Chondrocyte (in vitro differentiated cells): ENCODE data around the gene TSPAN18. TPM values are rescaled to one million over a fixed set of nuclear protein-coding genes. Genes with fewer than 3 reads are reported as not detected.

ENCODE experiments used
- DNase-seq: peaks from one replicate; pipeline ENCODE4 v3.0.0; 2021; ENCODE audit warnings: mixed read lengths, low spot score
- H3K27ac Mint-ChIP-seq: one replicate; pipeline ENCODE4 v1.8.0; 2021; ENCODE audit warnings: mild to moderate bottlenecking, moderate library complexity, mixed read lengths; ENCODE audit not compliant: unreplicated experiment
- H3K27me3 Mint-ChIP-seq: 2 replicates; pipeline ENCODE4 v1.8.0; 2021; ENCODE audit warnings: low read depth, mixed read lengths
- H3K36me3 Mint-ChIP-seq: 2 replicates; pipeline ENCODE4 v1.8.0; 2021; ENCODE audit warnings: low read depth, mixed read lengths
- H3K4me1 Mint-ChIP-seq: 2 replicates; pipeline ENCODE4 v1.8.0; 2021; ENCODE audit warnings: low read depth, mild to moderate bottlenecking, mixed read lengths
- H3K4me3 Mint-ChIP-seq: one replicate; pipeline ENCODE4 v1.8.0; 2021; ENCODE audit warnings: mild to moderate bottlenecking, moderate library complexity, mixed read lengths; ENCODE audit not compliant: unreplicated experiment
- H3K9me3 Mint-ChIP-seq: 2 replicates; pipeline ENCODE4 v1.8.0; 2021; ENCODE audit warnings: low read depth, mixed read lengths
- total RNA-seq: library from RNA; stranded (reverse); gene quantifications from 3 replicates; pipeline ENCODE4 v1.2.1, GENCODE V29; 2021
- TF ChIP-seq, protein P1 (sequence below): fragments of 200-600 bp; sonication (generic); IDR thresholded peaks from 2 replicates; pipeline ENCODE4 v1.5.0; 2021; ENCODE audit warnings: antibody characterized with exemption, mild to moderate bottlenecking, moderate library complexity

The TSPAN18 gene
- total RNA-seq, 1 donor from 2014 or later = 4.0 TPM

DNA sequence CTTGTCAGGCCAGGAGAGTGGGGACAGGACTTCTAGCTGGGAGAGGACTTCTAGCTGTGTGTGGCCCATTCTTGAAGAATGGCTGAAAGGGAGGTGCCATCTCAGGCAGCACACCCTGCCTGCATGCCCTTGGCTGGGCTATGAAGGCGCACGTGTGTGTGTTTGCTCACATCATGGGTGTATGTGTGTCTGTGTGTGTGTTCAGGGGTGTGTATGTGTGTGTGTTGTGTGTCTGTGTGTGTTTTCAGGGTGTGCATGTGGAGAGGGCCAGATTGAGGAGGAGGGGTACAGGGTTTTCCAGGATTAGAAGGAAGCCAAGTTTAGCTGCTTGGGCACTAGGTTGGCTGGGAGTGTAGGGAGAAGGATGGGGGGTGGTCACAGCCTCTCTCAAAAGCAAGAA lies 207.3 kb downstream of the TSPAN18 start:
- DNase-seq = no peak
- no peak overlapping the region for H3K27ac Mint-ChIP-seq
- TF ChIP-seq, protein P1, sequence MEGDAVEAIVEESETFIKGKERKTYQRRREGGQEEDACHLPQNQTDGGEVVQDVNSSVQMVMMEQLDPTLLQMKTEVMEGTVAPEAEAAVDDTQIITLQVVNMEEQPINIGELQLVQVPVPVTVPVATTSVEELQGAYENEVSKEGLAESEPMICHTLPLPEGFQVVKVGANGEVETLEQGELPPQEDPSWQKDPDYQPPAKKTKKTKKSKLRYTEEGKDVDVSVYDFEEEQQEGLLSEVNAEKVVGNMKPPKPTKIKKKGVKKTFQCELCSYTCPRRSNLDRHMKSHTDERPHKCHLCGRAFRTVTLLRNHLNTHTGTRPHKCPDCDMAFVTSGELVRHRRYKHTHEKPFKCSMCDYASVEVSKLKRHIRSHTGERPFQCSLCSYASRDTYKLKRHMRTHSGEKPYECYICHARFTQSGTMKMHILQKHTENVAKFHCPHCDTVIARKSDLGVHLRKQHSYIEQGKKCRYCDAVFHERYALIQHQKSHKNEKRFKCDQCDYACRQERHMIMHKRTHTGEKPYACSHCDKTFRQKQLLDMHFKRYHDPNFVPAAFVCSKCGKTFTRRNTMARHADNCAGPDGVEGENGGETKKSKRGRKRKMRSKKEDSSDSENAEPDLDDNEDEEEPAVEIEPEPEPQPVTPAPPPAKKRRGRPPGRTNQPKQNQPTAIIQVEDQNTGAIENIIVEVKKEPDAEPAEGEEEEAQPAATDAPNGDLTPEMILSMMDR = no peak
- peaks cover 9% of the 10 kb centered on the region for H3K36me3 Mint-ChIP-seq
- no peak overlapping the region for H3K4me3 Mint-ChIP-seq
- no peaks in the 10 kb centered on the region for H3K27me3 Mint-ChIP-seq
- H3K4me1 Mint-ChIP-seq = no peaks in the 10 kb centered on the region
- no peaks in the 10 kb centered on the region for H3K9me3 Mint-ChIP-seq

DNA sequence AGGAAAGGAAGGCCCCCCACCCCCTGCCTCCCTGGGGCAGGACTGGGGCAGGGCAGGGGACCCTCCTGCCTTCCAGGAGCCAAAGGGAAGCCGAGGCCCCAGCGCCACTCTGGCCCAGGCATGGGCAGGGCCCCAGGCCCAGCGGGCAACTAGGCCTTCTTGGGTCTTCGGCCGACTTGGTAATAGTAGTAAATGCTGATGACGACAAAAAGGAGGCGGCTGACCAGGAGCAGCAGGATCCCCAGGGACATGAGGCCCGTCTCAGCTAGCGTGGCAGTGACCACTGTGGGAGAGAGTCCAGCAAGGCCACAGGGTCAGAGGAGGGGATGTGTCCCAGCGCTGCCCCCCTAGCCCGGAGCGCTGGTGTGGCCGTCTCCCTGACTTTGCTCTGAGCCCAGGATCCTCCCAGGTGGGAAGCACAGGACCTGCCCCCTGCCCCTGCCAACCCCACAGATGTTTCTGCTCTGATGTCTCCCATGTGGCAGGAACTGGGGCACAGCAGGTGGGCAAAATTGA lies 208.0 kb downstream of the TSPAN18 start:
- H3K4me1 Mint-ChIP-seq = no peaks in the 10 kb centered on the region
- TF ChIP-seq, protein P1 = no peak

DNA sequence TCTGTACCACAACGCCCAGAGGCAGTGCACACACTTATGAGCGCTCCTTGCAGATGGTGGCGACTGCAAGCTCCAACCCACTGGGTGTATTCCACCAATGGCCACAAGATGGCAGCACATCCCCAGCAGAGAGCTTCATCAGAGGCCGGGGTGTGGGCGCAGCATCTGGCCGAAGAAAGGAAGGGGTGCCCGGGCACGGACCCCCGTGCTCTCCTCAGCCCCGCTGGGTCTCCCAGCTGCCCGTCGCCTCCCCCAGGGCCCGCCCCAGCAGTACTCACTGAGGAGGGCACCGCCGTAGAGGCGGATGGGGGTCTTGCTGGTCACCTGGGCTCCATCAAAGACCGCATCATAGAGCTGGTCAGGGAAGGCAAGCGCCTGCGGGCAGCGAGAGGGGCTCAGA lies 209.8 kb downstream of the TSPAN18 start:
- TF ChIP-seq, protein P1 = peak; percentile 85
- Mint-ChIP-seq H3K9me3 (no peaks in the 10 kb centered on the region), H3K4me1 (no peaks in the 10 kb centered on the region), H3K4me3 (no peak overlapping the region), H3K27ac (no peak overlapping the region), H3K27me3 (no peaks in the 10 kb centered on the region), H3K36me3 (peaks cover 9% of the 10 kb centered on the region)
- DNase-seq = no peak

More for the DNA sequence above, 208.0 kb downstream of the TSPAN18 start:
- Mint-ChIP-seq H3K27me3 (no peaks in the 10 kb centered on the region), H3K4me3 (no peak overlapping the region), H3K9me3 (no peaks in the 10 kb centered on the region), H3K27ac (no peak overlapping the region), H3K36me3 (peaks cover 9% of the 10 kb centered on the region)
- DNase-seq = no peak

DNA sequence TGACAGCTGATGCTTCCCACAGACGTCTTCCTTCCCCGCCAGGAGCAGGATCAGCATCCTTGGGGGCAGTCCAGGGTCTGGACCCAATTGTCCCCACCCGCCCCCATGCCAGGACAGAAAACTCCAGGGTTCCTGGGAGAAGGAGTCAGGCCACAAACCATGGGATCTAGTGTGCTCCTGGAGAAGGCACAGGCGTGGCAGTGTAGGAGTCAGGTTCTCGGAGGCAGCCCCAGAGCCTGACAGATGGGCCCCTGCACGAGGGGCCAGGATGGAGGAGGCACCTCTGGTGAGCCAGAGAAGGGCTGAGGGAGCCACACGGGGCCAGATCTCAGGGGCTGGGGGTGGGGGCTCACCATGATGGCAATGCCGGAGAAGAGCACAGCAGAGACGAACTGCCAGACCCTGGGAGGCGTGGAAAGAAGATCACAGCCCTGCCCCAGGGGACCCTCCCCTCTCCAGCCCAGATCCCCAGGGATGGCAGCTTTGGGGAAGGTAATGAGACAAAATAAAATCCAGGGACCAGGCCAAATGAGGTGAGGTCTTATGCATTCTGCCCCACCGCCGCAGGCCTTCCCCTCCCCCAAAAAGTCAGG lies 210.3 kb downstream of the TSPAN18 start:
- peaks cover 3% of the 10 kb centered on the region for H3K4me1 Mint-ChIP-seq
- no peak for DNase-seq

DNA sequence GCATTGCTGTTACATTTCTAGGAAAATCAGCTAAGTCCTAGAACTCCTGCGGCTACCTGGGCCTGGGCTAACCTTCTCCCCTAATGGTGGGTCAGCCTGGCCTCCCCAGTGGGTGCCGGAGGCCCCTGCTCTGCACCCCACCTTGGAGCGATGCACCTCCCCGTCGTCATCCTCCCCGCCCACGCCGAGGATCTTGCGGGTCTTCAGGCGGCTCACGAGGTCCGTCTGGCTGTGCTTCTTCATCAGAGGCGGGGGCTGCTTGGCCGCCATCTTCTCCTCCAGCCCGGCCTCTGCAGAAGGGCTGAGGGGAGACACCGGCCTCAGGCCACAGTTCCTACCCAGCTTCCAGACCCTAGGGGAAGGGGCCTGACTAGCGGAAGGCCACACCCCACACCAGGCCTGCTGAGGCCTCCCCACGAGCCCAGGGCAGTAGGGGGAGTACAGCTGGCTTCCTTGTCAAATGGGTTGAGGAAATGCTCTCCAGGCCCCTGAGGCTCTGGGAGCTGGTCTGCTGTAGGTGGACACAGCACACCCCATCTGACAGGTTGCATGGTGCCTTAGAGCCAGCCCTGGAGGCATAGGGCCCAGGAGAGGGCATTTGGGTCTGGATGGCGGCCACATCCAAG lies 211.4 kb downstream of the TSPAN18 start:
- no peaks in the 10 kb centered on the region for H3K27me3 Mint-ChIP-seq
- TF ChIP-seq, protein P1 = no peak
- peaks cover 9% of the 10 kb centered on the region for H3K36me3 Mint-ChIP-seq
- DNase-seq = no peak
- H3K27ac Mint-ChIP-seq = no peak overlapping the region
- peaks cover 7% of the 10 kb centered on the region for H3K4me1 Mint-ChIP-seq
- no peaks in the 10 kb centered on the region for H3K9me3 Mint-ChIP-seq
- H3K4me3 Mint-ChIP-seq = no peak overlapping the region

More for the DNA sequence above, 210.3 kb downstream of the TSPAN18 start:
- Mint-ChIP-seq H3K4me3 (no peak overlapping the region), H3K27me3 (no peaks in the 10 kb centered on the region), H3K36me3 (peaks cover 9% of the 10 kb centered on the region), H3K9me3 (no peaks in the 10 kb centered on the region), H3K27ac (no peak overlapping the region)
- TF ChIP-seq, protein P1 = no peak
